Activated T-cell treated with anti-CD3 and anti-CD28 coated beads for 1 hour (primary cell): ENCODE measurements around the gene IL4I1.

Experiments
- DNase-seq: peaks from one replicate; pipeline ENCODE4 v3.0.0-alpha.2; 2020; ENCODE audit warnings: low read depth

IL4I1 gene

DNA sequence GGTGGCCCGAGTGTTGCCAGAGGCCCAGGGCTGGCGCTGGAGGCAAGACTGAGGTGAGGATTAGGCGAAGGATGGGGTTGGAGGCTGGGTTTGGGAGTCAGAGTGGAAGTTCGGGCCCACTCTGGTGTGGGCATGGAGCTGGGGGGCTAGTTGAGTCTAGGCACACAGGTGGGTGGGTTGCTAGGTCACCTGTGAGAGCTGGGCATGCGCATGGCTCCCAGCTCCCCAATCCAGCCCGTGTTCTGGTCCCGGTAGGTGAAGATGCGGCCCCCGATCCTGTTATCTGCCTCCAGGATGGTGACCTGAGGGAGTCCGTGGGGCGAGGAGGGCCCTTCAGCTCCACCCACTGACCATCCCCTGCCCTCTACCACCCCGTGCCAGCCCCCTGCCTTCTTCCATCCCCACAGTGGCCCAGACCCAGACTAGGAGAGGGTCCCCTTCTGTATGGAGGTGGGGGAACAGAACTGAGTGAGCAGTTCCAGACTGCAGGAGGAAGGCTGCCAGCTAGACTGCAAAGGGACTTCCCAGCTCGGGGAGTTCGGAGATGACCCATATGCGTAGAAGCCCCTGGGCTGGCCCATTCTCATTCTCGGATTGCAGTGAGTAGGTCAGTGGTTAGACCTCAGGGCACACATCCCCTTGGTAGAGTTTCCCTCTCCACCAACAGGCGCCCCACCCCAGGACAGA, 1.7 kb downstream of the IL4I1 start:
- DNase-seq, result no peak

DNA sequence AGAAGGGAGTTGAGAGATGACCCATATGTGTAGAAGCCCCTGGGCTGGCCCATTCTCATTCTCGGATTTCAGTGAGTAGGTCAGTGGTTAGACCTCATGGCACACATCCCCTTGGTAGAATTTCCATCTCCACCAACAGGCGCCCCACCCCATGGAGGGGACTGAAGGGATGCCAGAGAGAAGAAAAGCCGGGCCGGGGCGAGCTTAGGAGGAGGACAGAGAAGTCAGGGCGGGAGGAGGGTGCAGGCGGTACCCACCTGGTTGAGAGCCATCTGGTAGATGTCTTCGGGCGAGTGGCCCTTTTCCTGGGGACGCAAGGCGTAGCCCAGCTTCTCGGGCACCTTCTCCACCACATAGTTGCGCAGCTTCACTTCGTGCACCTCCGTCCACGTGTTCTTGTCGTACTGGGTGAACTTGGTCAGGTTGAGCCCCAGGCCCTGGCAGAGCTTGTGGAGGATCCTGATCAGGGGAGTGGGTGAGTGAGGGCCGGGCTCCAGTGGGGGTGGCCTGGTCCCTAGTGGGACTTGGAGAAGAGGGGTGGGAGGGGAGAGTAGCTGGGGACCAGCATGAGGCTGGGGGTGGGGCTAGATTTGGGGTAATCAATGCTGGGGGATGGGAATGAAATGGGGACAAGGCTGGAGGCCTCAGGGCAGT, 2.5 kb downstream of the IL4I1 start:
- DNase-seq, result no peak

DNA sequence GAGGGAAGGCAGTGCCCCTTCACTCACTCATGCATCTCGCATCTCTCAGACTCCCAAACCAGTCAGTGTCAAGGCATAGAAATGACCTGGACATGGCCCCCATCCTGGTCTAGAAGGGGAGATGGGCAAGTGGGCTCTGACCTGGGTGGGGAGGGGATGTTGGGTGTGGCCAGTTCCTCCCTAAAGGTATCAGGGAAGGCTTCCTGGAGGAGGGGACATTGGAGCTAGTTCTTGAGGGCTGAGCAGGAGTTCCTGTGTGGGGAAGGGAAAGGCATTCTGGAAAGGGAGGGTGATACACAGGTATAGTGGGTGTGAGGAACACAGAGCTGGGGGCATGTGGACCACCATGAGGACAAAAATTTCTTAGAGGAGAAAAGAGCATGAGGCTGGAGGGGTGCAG, 4.0 kb downstream of the IL4I1 start:
- DNase-seq, result no peak

DNA sequence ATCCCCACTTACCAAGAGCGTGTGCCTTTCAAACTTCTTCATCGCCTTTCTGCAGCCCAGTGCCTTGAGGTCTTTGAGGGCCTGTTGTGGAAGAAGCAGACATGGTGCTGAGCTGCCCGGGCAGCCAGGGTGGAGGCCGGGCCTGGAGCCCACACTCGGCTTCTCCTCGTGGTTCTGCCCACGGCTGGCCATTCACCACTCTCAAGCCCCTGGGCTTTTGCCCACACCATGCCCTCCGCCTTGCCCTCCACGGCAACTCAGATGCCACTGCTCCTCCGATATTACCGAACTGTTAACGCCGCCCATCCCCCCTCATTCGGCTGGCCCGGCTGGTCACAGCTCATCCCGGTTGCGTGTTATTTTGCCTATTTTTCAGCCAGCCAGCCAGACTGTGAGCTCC, 5.3 kb downstream of the IL4I1 start:
- DNase-seq, result no peak

DNA sequence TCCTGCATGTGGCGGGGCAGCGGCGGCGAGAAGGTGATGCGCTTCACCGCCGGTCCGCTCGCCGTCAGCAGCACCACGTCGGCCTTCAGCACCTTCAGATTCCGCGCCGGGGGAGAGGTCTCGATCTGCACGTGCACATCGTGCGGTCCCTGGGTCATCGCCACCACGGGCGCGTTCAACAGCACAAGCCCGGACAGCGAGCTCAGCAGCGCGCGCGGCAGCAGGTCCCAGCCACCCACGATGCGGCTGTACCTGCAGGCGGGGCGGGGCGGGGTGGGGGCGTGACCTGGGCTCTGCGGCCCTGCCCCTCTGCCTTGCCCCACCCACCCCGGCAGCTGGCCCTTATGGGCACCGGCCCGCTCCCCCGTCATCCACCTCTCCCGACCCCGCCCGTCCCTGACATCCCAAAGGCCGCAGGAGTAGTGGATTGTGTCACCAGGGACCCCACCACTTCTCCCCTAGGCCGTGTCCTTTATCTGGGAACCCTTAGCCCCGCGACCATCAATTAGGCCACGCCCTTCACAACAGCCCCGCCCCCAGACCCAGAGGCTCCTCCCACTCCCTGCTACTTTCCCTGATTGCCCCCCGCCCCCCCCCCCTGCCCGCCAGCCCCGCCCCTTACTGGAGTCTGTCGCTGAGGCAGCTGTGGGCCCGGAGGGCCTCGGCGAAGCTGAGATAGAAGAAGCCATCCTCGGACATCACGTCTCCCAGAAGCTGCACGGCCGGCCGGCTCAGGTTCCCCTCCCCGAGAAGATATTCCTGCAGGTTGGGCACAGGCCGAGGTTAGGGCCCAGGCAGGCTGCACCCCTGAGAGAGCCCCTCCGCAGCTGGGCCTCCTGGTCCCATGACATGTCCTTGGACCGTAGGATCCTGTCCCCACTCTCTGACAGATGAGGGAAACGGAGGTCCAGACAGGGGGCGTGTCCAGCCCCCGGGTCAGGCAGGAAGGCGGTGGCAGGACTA, 6.1 kb downstream of the IL4I1 start:
- peak; percentile 58 for DNase-seq

DNA sequence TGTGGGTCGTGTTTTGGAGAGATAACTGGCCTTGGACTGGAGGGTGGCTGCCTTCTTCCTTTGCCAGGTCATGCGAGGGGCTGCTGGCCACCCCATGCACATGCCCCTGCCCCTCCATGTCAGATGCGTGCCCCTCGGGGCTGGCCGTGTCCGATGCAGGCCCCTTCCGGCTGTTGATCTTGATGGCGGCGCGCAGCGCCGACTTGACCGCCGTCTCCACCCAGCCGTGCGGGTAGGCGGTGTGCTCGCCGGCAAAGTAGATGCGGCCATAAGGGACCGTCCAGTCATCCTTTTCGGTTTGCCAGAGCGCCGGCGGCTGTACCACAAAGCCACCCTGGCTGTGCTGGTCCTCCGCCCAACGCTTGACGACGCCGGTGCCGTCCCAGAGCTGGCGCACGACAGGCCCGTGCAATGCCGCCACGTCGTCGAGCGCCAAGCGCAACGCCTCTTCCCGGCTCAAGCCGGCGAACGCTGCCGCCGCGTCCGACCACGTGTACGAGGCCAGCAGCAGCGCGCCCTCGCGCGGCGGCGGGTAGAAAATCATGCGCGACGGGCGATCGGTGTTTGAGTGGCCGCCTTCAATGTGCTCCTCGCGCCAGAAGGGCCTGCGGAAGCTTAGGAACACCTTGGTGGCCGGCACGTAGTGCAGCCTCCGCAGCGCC, 6.9 kb downstream of the IL4I1 start:
- DNase-seq, result peak; percentile 66

DNA sequence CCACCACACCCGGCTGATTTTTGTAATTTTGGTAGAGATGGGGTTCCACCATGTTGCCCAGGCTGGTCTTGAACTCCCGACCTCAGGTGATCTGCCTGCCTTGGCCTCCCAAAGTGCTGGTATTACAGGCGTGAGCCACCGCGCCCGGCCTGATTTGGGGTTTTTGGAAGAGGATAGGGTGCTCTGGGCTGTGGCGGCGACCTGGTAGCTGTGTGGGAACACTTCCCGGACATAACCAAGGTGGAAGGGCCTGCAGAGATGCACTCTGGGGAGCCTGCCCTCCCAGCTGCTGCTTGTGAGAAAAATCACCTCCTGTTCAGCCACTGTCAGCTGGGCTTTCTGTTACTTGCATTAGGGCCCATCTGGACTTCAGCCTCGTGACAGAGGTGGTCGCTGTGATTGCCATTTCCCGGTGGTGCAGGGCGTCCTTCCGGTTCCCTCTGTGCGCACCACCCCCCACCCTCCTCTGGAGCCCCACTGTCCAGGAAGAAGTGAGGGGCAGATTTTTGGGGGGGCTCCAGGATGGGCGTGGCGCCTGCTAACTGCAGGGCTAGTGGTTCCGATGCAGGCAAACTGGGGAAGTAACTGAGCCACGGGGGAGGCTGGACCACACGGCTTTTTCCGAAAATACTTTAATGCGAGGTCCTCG, 7.5 kb downstream of the IL4I1 start:
- no peak for DNase-seq

DNA sequence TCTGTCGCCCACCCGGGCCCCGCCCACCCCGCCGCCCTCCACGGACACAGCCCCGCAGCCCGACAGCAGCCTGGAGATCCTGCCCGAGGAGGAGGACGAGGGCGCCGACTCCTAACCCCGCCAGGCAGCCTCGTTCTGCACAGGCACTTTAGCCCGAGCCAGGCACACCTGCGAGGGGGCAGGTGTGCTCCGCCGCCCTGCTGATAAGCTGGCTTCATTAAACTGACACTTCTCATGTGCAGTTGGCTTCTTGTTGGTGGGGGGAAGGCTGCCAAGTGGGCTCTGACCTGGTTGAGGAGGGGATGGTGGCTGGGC, 8.2 kb downstream of the IL4I1 start:
- no peak for DNase-seq

DNA sequence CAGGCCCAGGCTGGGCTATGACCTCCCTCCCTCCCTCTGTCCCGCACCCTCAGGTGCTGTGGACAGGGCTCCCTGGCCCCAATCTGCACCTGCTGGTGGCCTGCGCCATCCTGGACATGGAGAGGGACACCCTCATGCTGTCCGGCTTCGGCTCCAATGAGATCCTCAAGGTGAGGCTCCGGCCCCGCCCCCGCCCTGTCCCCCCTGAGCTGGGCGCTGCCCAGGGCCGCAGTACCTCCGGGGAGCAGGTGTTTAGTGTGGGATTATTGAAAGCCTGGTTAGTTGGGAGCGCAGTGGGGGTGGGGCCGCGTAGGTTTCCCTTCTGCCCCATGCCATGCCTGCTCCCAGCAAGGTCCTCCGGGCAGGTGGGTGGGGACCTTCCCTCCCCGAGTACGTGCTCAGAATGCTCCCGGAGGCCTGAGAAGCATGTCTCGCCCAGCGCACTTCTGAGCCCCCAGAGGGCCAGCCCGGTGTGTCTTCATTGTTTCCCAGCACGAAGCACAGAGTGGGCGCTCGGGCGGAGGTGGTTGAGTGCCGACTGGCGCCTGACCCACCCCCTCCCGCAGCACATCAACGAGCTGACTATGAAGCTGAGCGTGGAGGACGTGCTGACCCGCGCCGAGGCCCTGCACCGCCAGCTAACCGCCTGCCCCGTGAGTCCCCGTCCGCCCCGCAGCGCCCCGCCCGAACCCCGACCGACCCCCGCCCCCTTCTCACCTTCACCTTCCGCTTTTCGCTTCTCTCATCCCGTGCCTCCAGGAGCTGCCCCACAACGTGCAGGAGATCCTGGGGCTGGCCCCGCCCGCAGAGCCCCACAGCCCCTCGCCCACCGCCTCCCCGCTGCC, 8.8 kb downstream of the IL4I1 start:
- DNase-seq, result no peak

DNA sequence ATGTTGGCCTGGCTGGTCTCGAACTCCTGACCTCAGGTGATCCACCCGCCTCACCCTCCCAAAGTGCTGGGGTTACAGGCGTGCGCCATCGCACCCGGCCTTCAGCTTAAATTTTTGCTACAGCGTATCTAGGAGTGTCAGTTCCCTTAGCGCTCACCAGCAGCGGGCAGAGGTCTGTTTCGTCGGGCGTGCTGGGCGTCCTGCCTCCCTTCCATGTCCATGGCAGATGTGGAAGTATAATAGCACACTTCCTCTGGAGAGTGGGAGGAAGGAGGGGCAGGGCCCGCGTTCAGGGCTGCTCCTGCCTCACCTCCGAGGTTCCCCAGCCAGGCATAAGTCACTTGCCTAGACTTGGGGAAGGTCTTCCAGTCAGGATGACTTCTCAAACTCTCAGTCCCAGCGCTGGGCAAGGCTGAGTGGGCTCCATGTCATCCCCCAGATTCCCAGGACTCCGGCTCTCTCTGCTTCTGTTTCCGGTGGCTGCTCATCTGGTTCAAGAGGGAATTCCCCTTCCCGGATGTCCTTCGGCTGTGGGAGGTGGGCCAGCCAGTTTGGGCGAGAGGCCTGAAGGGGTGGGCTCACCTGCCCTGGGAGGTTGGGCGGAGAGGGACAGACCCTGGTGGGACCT, 9.5 kb downstream of the IL4I1 start:
- no peak for DNase-seq

DNA sequence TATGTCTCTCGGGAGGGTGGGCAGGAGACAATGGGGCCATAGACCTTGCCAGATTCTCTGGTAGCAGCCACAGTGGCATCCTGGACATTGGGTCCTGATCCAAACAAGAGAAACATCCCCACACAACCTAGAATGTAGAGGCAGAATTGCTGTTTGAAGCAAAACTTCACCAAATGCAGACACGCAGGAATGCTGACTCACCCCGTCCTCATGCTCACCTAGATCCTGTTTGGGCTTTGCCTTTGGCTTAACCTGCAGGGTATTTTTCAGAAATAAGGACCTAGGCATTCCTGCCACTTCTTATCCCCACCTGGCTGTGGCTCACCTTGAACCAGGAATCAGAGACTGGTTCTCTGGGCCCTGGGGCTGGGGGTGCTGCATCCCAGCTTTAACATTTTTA, 11.9 kb downstream of the IL4I1 start:
- no peak for DNase-seq

DNA sequence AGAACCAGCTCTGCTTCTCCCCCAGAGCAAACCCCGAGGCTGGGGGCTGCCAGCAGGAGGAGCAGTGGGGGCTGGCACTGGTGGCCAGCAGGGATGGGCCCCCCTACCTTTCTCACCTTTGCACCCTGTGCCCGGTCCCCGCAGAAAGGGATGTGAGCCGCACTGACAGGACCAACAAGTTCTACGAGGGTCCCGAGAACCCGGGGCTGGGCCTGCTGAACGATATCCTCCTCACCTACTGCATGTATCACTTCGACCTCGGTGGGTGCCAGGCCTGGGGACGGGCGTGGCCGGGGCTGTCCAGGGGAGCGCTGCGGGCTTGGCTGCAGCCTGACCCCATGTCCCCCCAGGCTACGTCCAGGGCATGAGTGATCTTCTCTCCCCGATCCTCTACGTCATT, 12.6 kb downstream of the IL4I1 start:
- DNase-seq, result no peak

DNA sequence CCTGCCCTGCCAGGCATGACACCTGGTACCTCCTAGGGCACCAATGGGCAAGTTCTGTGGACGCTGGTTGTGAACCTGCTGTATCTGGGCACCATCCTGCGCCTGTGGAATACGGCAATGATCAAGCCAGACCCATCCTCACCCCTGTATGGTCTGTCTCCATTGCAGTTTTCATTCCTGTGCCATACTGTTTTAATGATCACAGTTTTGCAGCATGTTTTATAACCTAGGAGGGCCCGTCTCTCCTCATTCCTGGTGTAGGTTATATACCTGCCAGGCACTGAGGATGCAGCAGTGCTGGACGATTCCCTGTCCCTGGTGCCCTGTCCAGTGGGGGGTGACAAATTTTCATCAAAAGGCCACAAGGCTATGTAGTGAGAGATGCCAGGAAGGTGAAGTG, 13.6 kb downstream of the IL4I1 start:
- no peak for DNase-seq

DNA sequence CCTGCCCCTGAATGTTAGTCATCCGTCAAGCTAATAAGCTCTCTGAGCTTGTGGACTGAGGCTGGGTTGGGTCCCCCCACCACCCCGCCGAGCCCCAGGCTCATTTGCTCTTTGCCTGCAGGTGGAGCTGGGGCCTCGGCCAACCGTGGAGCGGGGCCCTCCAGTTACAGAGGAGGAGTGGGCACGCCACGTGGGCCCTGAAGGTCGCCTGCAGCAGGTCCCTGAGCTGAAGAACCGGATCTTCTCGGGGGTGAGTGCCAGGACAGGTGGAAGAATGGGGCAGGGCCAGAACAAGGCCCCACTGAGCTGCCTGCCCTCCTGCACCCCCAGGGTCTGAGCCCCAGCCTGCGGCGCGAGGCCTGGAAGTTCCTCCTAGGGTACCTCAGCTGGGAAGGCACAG, 14.0 kb downstream of the IL4I1 start:
- no peak for DNase-seq

DNA sequence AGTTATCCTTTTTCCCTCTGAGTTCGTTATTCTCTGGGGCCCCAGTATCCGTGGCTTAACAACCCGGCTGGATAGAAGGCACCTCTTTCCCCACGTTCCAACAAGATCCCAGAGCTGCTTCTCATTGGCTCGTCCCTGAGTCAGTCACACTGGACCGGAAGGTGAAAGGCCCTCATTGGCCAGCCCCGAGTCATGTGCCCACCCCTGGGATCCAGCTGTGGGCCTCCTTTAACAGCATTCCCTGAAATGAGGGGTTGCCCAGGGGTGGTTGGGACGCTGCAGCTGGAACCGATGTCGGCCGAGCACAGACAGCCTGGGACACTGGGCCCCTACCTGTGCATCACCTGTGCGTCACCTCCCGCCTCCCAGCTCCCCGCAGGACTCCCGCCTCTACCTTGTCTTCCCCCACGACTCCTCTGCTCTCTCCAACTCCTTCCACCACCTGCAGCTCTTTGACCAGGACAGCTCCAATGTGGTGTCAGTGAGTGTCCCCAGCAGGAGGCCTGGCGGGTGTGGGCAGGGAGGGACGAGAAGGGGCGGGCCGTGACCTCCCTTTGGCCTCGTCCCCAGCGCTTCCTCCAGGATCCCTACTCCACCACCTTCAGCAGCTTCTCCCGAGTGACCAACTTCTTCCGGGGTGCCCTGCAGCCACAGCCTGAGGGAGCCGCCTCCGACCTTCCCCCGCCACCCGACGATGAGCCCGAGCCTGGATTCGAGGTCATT, 14.9 kb downstream of the IL4I1 start:
- no peak for DNase-seq

DNA sequence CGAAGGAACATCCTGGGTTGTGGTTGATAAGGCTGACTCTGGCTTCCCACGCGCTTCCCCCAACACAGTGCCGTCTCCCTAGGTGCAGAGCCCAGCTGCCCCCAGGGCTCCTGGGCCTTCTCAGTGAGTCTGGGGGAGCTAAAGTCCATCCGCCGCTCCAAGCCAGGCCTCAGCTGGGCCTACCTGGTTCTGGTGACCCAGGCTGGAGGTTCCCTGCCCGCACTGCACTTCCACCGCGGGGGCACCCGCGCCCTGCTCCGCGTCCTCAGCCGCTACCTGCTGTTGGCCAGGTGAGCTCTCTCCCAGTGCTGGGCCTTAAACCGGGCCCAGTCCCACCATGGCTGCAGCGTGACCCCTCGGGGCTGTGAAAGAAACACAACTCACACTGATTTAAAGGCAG, 15.5 kb downstream of the IL4I1 start:
- no peak for DNase-seq

DNA sequence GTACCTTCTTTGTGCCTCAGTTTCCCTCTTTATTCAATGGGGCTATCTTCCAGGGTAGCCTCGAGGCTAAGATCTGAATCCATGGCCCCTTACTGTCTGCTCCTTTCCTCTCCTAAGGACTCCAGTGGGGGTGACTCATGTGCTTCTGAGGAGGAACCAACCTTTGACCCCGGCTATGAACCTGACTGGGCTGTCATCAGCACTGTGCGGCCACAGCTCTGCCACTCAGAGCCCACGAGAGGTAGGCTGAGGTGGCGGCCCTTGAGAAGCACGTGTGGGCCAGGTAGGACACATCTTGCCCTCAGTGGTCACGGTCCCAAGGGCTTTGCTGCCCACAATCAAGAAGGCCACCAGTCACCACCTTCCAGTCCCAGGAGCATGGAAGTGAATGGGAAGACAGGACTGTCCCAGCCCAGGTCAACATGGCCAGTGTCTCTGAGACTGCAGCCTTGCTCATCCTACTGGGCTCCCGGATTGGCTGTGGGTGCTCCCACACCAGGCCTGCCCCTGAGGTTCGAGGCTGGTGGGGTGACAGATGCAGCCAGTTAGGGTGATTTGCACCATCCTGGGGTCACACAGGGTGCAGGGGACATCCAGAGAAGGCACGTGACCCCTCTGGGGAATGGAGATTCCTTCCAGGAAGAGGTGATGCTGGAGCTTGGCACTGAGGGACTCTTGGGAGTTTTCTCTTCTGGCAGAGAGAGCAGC, 16.4 kb downstream of the IL4I1 start:
- no peak for DNase-seq

DNA sequence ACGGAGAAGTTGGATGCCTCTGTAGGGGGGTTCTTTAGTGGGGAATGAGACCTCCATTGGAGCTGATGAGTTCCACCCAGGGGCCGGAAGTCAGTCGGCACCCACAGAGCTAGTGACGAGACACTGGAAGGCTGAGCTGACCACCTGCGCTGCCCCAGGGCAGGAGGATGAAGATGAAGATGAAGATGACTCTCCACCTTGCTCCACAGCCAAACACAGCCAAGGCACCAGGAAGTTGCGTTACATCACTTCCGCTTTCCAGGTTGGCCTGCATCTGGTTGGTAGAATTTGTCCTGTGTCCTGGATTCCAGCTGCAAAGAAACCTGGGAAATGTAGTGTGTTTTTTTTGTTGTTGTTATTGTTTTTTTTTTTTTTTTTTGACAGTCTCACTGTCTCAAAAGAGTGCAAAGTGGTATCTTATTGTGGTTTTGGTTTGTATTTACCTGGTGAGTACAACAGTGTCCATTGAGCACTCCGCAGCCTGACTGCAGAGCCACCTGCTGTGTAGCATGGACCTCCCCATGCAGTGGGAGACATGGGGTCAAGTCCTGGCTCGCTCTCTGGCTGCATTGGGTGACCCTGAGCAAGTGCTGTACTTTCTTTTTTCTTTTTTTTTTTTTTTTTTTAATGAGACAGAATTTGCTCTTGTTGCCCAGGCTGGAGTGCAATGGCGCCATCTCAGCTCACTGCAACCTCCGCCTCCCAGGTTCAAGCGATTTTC, 17.3 kb downstream of the IL4I1 start:
- DNase-seq, result no peak

DNA sequence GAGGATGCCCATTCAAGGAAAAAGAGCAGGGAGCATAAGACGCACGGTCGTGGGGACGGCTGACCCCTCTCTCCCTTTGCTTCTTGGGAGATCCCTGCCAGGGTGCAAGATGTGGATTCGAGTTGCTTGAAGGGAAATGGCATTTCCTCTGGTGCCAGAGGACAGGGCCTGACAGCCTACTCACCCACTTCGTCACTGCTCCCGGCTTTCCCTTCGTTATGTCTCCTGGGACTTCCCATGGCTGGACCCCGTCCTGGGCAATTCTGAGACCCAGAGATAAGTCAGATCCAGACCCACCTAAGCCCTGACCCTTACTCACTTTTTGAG, 18.0 kb downstream of the IL4I1 start:
- no peak for DNase-seq
